Neural cell (in vitro differentiated cells): ENCODE measurements around the gene SLC27A6. TPM values are rescaled to one million over a fixed set of nuclear protein-coding genes. Genes with fewer than 3 reads are reported as not detected.

ENCODE experiments used
- H2AFZ ChIP-seq: fragments of 200-600, 300-800 bp; sonication (generic), shearing (Covaris generic); 2 replicates; pipeline ENCODE4 v1.6.0; 2014; ENCODE audit warnings: low read depth, mild to moderate bottlenecking, antibody characterized with exemption, low read length, moderate library complexity
- H3F3A ChIP-seq: fragments of 200-600 bp; shearing (Covaris generic); 2 replicates; pipeline ENCODE4 v1.6.1; 2016; ENCODE audit warnings: mild to moderate bottlenecking, moderate library complexity, mixed read lengths, antibody characterized with exemption, low read length; ENCODE audit not compliant: insufficient read depth, poor library complexity, severe bottlenecking
- H3K27ac ChIP-seq: fragments of 200-600, 300-800 bp; sonication (generic), shearing (Covaris generic); 2 replicates; pipeline ENCODE4 v1.5.1; 2014; ENCODE audit warnings: mild to moderate bottlenecking, low read length, moderate library complexity
- H3K27me3 ChIP-seq: fragments of 300-800, 200-600 bp; sonication (generic), shearing (Covaris generic); 2 replicates; pipeline ENCODE4 v1.6.0; 2014; ENCODE audit warnings: mild to moderate bottlenecking, low read depth, low read length, moderate library complexity; ENCODE audit not compliant: insufficient read depth
- H3K36me3 ChIP-seq: fragments of 300-800, 200-600 bp; sonication (generic), shearing (Covaris generic); 2 replicates; pipeline ENCODE4 v1.5.1; 2014; ENCODE audit warnings: mild to moderate bottlenecking, antibody characterized with exemption, low read length, moderate library complexity; ENCODE audit not compliant: insufficient read depth
- H3K4me2 ChIP-seq: fragments of 300-800, 200-600 bp; sonication (generic), shearing (Covaris generic); 2 replicates; pipeline ENCODE4 v1.6.0; 2014; ENCODE audit warnings: mild to moderate bottlenecking, low read length
- H3K4me3 ChIP-seq: fragments of 300-800, 200-600 bp; sonication (generic), shearing (Covaris generic); 2 replicates; pipeline ENCODE4 v1.5.1; 2014; ENCODE audit warnings: mild to moderate bottlenecking, low read length, moderate library complexity
- H3K79me2 ChIP-seq: fragments of 200-600 bp; shearing (Covaris generic); replicated peaks from 2 replicates; pipeline ENCODE4 v1.6.0; 2014; ENCODE audit warnings: mild to moderate bottlenecking, low read length, moderate library complexity; ENCODE audit not compliant: insufficient read depth
- H3K9ac ChIP-seq: fragments of 300-800, 200-600 bp; sonication (generic), shearing (Covaris generic); 2 replicates; pipeline ENCODE4 v1.6.1; 2016; ENCODE audit warnings: mild to moderate bottlenecking, low read length, mixed read lengths
- H3K9me2 ChIP-seq: fragments of 200-600 bp; shearing (Covaris generic); 2 replicates; pipeline ENCODE4 v1.6.1; 2016; ENCODE audit warnings: mild to moderate bottlenecking, low read length, mixed read lengths; ENCODE audit not compliant: insufficient read depth
- H3K9me3 ChIP-seq: fragments of 200-600, 300-800 bp; sonication (generic), shearing (Covaris generic); 2 replicates; pipeline ENCODE4 v1.6.1; 2016; ENCODE audit warnings: mild to moderate bottlenecking, mixed run types, low read length, moderate library complexity, mixed read lengths
- H4K20me1 ChIP-seq: fragments of 200-600 bp; shearing (Covaris generic); 2 replicates; pipeline ENCODE4 v1.6.1; 2016; ENCODE audit warnings: mild to moderate bottlenecking, mixed run types; ENCODE audit not compliant: insufficient read depth
- CTCF ChIP-seq: fragments of 450-650 bp; IDR thresholded peaks from 2 replicates; pipeline ENCODE4 v1.5.1; 2014; ENCODE audit warnings: antibody characterized with exemption, mild to moderate bottlenecking, moderate library complexity; ENCODE audit not compliant: poor library complexity, severe bottlenecking
- EP300 ChIP-seq: fragments of 450-650 bp; conservative IDR thresholded peaks from 2 replicates; pipeline ENCODE4 v1.6.1; 2014; ENCODE audit warnings: antibody characterized with exemption, mild to moderate bottlenecking, moderate library complexity; ENCODE audit not compliant: poor library complexity, severe bottlenecking
- EZH2 ChIP-seq: fragments of 200-600, 300-800 bp; shearing (Covaris generic), sonication (generic); IDR thresholded peaks from 2 replicates; pipeline ENCODE4 v1.6.1; 2014; ENCODE audit warnings: antibody characterized with exemption, low read length, borderline replicate concordance, mild to moderate bottlenecking; ENCODE audit not compliant: insufficient read depth, poor library complexity, severe bottlenecking
- MXI1 ChIP-seq: fragments of 450-650 bp; conservative IDR thresholded peaks from 2 replicates; pipeline ENCODE4 v1.6.1; 2014; ENCODE audit warnings: antibody characterized with exemption, mild to moderate bottlenecking; ENCODE audit not compliant: poor library complexity, severe bottlenecking
- POLR2AphosphoS5 ChIP-seq: IDR thresholded peaks from 2 replicates; pipeline ENCODE4 v1.6.1; 2012
- RAD21 ChIP-seq: fragments of 450-650 bp; conservative IDR thresholded peaks from 2 replicates; pipeline ENCODE4 v1.6.1; 2014; ENCODE audit warnings: antibody characterized with exemption, mild to moderate bottlenecking, moderate library complexity
- REST ChIP-seq: IDR thresholded peaks from 2 replicates; pipeline ENCODE4 v1.6.1; 2012; ENCODE audit warnings: borderline replicate concordance
- SMC3 ChIP-seq: fragments of 450-650 bp; conservative IDR thresholded peaks from 2 replicates; pipeline ENCODE4 v1.6.1; 2014; ENCODE audit warnings: antibody characterized with exemption, mild to moderate bottlenecking, moderate library complexity; ENCODE audit not compliant: poor library complexity
- TAF1 ChIP-seq: IDR thresholded peaks from 2 replicates; pipeline ENCODE4 v1.6.1; 2012; ENCODE audit warnings: low read depth
- polyA plus RNA-seq: library from polyadenylated mRNA; depleted of rRNA; stranded (reverse); fragments of >200 nt; gene quantifications from 2 replicates; pipeline ENCODE4 v1.2.3, GENCODE V29; 2014

SLC27A6 gene
- polyA plus RNA-seq, 1 donor from 2014 or later, result 0.37 TPM

GRCh38 chr5:128920345-128921215 lies 44.7 kb upstream of the SLC27A6 start:
- Histone ChIP-seq H3K27me3 (no peaks in the 10 kb centered on the region), H4K20me1 (no peaks in the 10 kb centered on the region), H3K4me2 (no peak overlapping the region), H3K27ac (no peak overlapping the region), H3K4me3 (no peak overlapping the region), H3K9ac (no peak overlapping the region), H3K79me2 (no peaks in the 10 kb centered on the region), H2AFZ (no peak overlapping the region), H3F3A (no peaks in the 10 kb centered on the region), H3K9me3 (no peaks in the 10 kb centered on the region), H3K9me2 (no peaks in the 10 kb centered on the region), H3K36me3 (no peaks in the 10 kb centered on the region)
- no peak for TF ChIP-seq EZH2
- TF ChIP-seq CTCF, result no peak
- no peak for TF ChIP-seq RAD21
- no peak for TF ChIP-seq SMC3
- TF ChIP-seq POLR2AphosphoS5, result no peak
- TF ChIP-seq TAF1, result no peak
- TF ChIP-seq REST, result no peak
- no peak for TF ChIP-seq EP300
- no peak for TF ChIP-seq MXI1

GRCh38 chr5:128924299-128924698 lies 41.0 kb upstream of the SLC27A6 start:
- Histone ChIP-seq H3K4me2 (no peak overlapping the region), H3K27me3 (no peaks in the 10 kb centered on the region), H2AFZ (no peak overlapping the region), H3K9me2 (no peaks in the 10 kb centered on the region), H3K79me2 (no peaks in the 10 kb centered on the region), H3F3A (no peaks in the 10 kb centered on the region), H3K9me3 (no peaks in the 10 kb centered on the region), H4K20me1 (no peaks in the 10 kb centered on the region), H3K27ac (no peak overlapping the region), H3K36me3 (no peaks in the 10 kb centered on the region), H3K9ac (no peak overlapping the region), H3K4me3 (no peak overlapping the region)
- no peak for TF ChIP-seq POLR2AphosphoS5
- no peak for TF ChIP-seq TAF1
- TF ChIP-seq SMC3, result no peak
- TF ChIP-seq REST, result no peak
- no peak for TF ChIP-seq EZH2
- no peak for TF ChIP-seq EP300
- no peak for TF ChIP-seq CTCF
- TF ChIP-seq RAD21, result no peak
- TF ChIP-seq MXI1, result no peak
